Measurements from ENCODE around the gene PLEKHM2. TPM values are rescaled to one million over a fixed set of nuclear protein-coding genes. Genes with fewer than 3 reads are reported as not detected.

PLEKHM2 gene
- total and polyA plus RNA-seq, 4 donors, result 23.9 to 81.7 (median 74.5) TPM

GRCh38 chr1:15654091-15654690, 29.9 kb upstream of the PLEKHM2 start:
- 86 to 91% methylated on average over 6 of the region's 6 CpGs for WGBS, 2 donors
- H3K36me3 ChIP-seq (ENCODE audit: control insufficient read depth in 1 of 2, insufficient read depth in 2 of 2, low read length in 1 of 2), result peaks cover 0 to 2% of the 10 kb centered on the region in 2 donors
- intact Hi-C loops (cut with DNase I), result no loop called here

GRCh38 chr1:15656464-15656863, 27.7 kb upstream of the PLEKHM2 start:
- H3K4me3 ChIP-seq (ENCODE audit: low read length in 2 of 2), result no peak overlapping the region
- H3K27me3 ChIP-seq (ENCODE audit: control insufficient read depth in 1 of 2, insufficient read depth in 2 of 2, low read length in 1 of 2), result no peaks in the 10 kb centered on the region
- peaks cover 0 to 7% of the 10 kb centered on the region in 2 donors for H3K36me3 ChIP-seq (ENCODE audit: control insufficient read depth in 1 of 2, insufficient read depth in 2 of 2, low read length in 1 of 2)
- H3K9me3 ChIP-seq (ENCODE audit: control insufficient read depth, low read length), result no peaks in the 10 kb centered on the region
- 94% methylated on average over 3 of the region's 3 CpGs for WGBS, 2 donors
- no peaks in the 10 kb centered on the region for H3K4me1 ChIP-seq (ENCODE audit: control insufficient read depth in 1 of 2, insufficient read depth in 2 of 2, low read length in 2 of 2)
- ATAC-seq (ENCODE audit: low FRiP score) (no peak), DNase-seq (no peak)
- H3K27ac ChIP-seq (ENCODE audit: low read depth in 1 of 2, low read length in 2 of 2), result no peak overlapping the region
- intact Hi-C loops (cut with DNase I), result no loop called here

More at GRCh38 chr1:15654091-15654690, 29.9 kb upstream of the PLEKHM2 start:
- no peak for ATAC-seq (ENCODE audit: low FRiP score)
- Histone ChIP-seq H3K4me3 (ENCODE audit: low read length in 2 of 2) (no peak overlapping the region), H3K4me1 (ENCODE audit: control insufficient read depth in 1 of 2, insufficient read depth in 2 of 2, low read length in 2 of 2) (no peaks in the 10 kb centered on the region), H3K27me3 (ENCODE audit: control insufficient read depth in 1 of 2, insufficient read depth in 2 of 2, low read length in 1 of 2) (no peaks in the 10 kb centered on the region), H3K9me3 (ENCODE audit: control insufficient read depth, low read length) (no peaks in the 10 kb centered on the region), H3K27ac (ENCODE audit: low read depth in 1 of 2, low read length in 2 of 2) (no peak overlapping the region)
- DNase-seq, result no peak

GRCh38 chr1:15657021-15657420, 27.1 kb upstream of the PLEKHM2 start:
- Histone ChIP-seq H3K36me3 (ENCODE audit: control insufficient read depth in 1 of 2, insufficient read depth in 2 of 2, low read length in 1 of 2) (peaks cover 0 to 6% of the 10 kb centered on the region in 2 donors), H3K27me3 (ENCODE audit: control insufficient read depth in 1 of 2, insufficient read depth in 2 of 2, low read length in 1 of 2) (no peaks in the 10 kb centered on the region), H3K9me3 (ENCODE audit: control insufficient read depth, low read length) (no peaks in the 10 kb centered on the region), H3K4me3 (ENCODE audit: low read length in 2 of 2) (no peak overlapping the region), H3K27ac (ENCODE audit: low read depth in 1 of 2, low read length in 2 of 2) (no peak overlapping the region), H3K4me1 (ENCODE audit: control insufficient read depth in 1 of 2, insufficient read depth in 2 of 2, low read length in 2 of 2) (no peaks in the 10 kb centered on the region)
- DNase-seq (no peak), ATAC-seq (ENCODE audit: low FRiP score) (no peak)
- 77 to 81% methylated on average over 1 of the region's 1 CpG for WGBS, 2 donors
- intact Hi-C loops (cut with DNase I), result no loop called here

- intact Hi-C loops (cut with DNase I), result no loop called here
- ATAC-seq (ENCODE audit: low FRiP score), result no peak
- peaks cover 0 to 6% of the 10 kb centered on the region in 2 donors for H3K36me3 ChIP-seq (ENCODE audit: control insufficient read depth in 1 of 2, insufficient read depth in 2 of 2, low read length in 1 of 2)
- DNase-seq, result no peak
- no peaks in the 10 kb centered on the region for H3K27me3 ChIP-seq (ENCODE audit: control insufficient read depth in 1 of 2, insufficient read depth in 2 of 2, low read length in 1 of 2)
- H3K27ac ChIP-seq (ENCODE audit: low read depth in 1 of 2, low read length in 2 of 2), result no peak overlapping the region
- no peaks in the 10 kb centered on the region for H3K4me1 ChIP-seq (ENCODE audit: control insufficient read depth in 1 of 2, insufficient read depth in 2 of 2, low read length in 2 of 2)
- H3K4me3 ChIP-seq (ENCODE audit: low read length in 2 of 2), result no peak overlapping the region
- no peaks in the 10 kb centered on the region for H3K9me3 ChIP-seq (ENCODE audit: control insufficient read depth, low read length)
- WGBS, 2 donors, result 96 to 100% methylated on average over 3 of the region's 3 CpGs
Observed at GRCh38 chr1:15660151-15660550, 24.0 kb upstream of the PLEKHM2 start.

GRCh38 chr1:15662477-15662876, 21.6 kb upstream of the PLEKHM2 start:
- no peak overlapping the region for H3K4me3 ChIP-seq (ENCODE audit: low read length in 2 of 2)
- no peak overlapping the region for H3K27ac ChIP-seq (ENCODE audit: low read depth in 1 of 2, low read length in 2 of 2)
- WGBS, 2 donors, result 81 to 84% methylated on average over 2 of the region's 2 CpGs
- peaks cover 0 to 6% of the 10 kb centered on the region in 2 donors for H3K36me3 ChIP-seq (ENCODE audit: control insufficient read depth in 1 of 2, insufficient read depth in 2 of 2, low read length in 1 of 2)
- DNase-seq (no peak), ATAC-seq (ENCODE audit: low FRiP score) (no peak)
- no peaks in the 10 kb centered on the region for H3K4me1 ChIP-seq (ENCODE audit: control insufficient read depth in 1 of 2, insufficient read depth in 2 of 2, low read length in 2 of 2)
- no peaks in the 10 kb centered on the region for H3K27me3 ChIP-seq (ENCODE audit: control insufficient read depth in 1 of 2, insufficient read depth in 2 of 2, low read length in 1 of 2)
- intact Hi-C loops (cut with DNase I), result no loop called here
- H3K9me3 ChIP-seq (ENCODE audit: control insufficient read depth, low read length), result no peaks in the 10 kb centered on the region

- Histone ChIP-seq H3K36me3 (ENCODE audit: control insufficient read depth in 1 of 2, insufficient read depth in 2 of 2, low read length in 1 of 2) (peaks cover 0 to 6% of the 10 kb centered on the region in 2 donors), H3K4me1 (ENCODE audit: control insufficient read depth in 1 of 2, insufficient read depth in 2 of 2, low read length in 2 of 2) (no peaks in the 10 kb centered on the region), H3K27me3 (ENCODE audit: control insufficient read depth in 1 of 2, insufficient read depth in 2 of 2, low read length in 1 of 2) (no peaks in the 10 kb centered on the region), H3K27ac (ENCODE audit: low read depth in 1 of 2, low read length in 2 of 2) (no peak overlapping the region), H3K4me3 (ENCODE audit: low read length in 2 of 2) (no peak overlapping the region), H3K9me3 (ENCODE audit: control insufficient read depth, low read length) (no peaks in the 10 kb centered on the region)
- DNase-seq, result no peak
- 93 to 94% methylated on average over 3 of the region's 3 CpGs for WGBS, 2 donors
- ATAC-seq (ENCODE audit: low FRiP score), result no peak
- intact Hi-C loops (cut with DNase I), result no loop called here
Observed at GRCh38 chr1:15663925-15664324, 20.2 kb upstream of the PLEKHM2 start.

GRCh38 chr1:15667362-15667761, 16.8 kb upstream of the PLEKHM2 start:
- H3K27me3 ChIP-seq (ENCODE audit: control insufficient read depth in 1 of 2, insufficient read depth in 2 of 2, low read length in 1 of 2), result no peaks in the 10 kb centered on the region
- ATAC-seq (ENCODE audit: low FRiP score), result no peak
- no peaks in the 10 kb centered on the region for H3K9me3 ChIP-seq (ENCODE audit: control insufficient read depth, low read length)
- no peaks in the 10 kb centered on the region for H3K36me3 ChIP-seq (ENCODE audit: control insufficient read depth in 1 of 2, insufficient read depth in 2 of 2, low read length in 1 of 2)
- DNase-seq, result no peak
- no peak overlapping the region for H3K4me3 ChIP-seq (ENCODE audit: low read length in 2 of 2)
- H3K27ac ChIP-seq (ENCODE audit: low read depth in 1 of 2, low read length in 2 of 2), result no peak overlapping the region
- intact Hi-C loops (cut with DNase I), result no loop called here
- no peaks in the 10 kb centered on the region for H3K4me1 ChIP-seq (ENCODE audit: control insufficient read depth in 1 of 2, insufficient read depth in 2 of 2, low read length in 2 of 2)
- WGBS, 2 donors, result 84 to 86% methylated on average over 7 of the region's 7 CpGs

GRCh38 chr1:15668089-15668754, 15.9 kb upstream of the PLEKHM2 start:
- no peak overlapping the region for H3K4me3 ChIP-seq (ENCODE audit: low read length in 2 of 2)
- ATAC-seq (ENCODE audit: low FRiP score), result no peak
- H3K36me3 ChIP-seq (ENCODE audit: control insufficient read depth in 1 of 2, insufficient read depth in 2 of 2, low read length in 1 of 2), result no peaks in the 10 kb centered on the region
- no peaks in the 10 kb centered on the region for H3K27me3 ChIP-seq (ENCODE audit: control insufficient read depth in 1 of 2, insufficient read depth in 2 of 2, low read length in 1 of 2)
- no peaks in the 10 kb centered on the region for H3K9me3 ChIP-seq (ENCODE audit: control insufficient read depth, low read length)
- WGBS, 2 donors, result 86 to 88% methylated on average over 5 of the region's 5 CpGs
- no peak overlapping the region for H3K27ac ChIP-seq (ENCODE audit: low read depth in 1 of 2, low read length in 2 of 2)
- no peaks in the 10 kb centered on the region for H3K4me1 ChIP-seq (ENCODE audit: control insufficient read depth in 1 of 2, insufficient read depth in 2 of 2, low read length in 2 of 2)
- no peak for DNase-seq
- intact Hi-C loops (cut with DNase I), result no loop called here

GRCh38 chr1:15669074-15669473, 15.0 kb upstream of the PLEKHM2 start:
- intact Hi-C loops (cut with DNase I), result no loop called here
- H3K27me3 ChIP-seq (ENCODE audit: control insufficient read depth in 1 of 2, insufficient read depth in 2 of 2, low read length in 1 of 2), result no peaks in the 10 kb centered on the region
- H3K9me3 ChIP-seq (ENCODE audit: control insufficient read depth, low read length), result no peaks in the 10 kb centered on the region
- no peak for ATAC-seq (ENCODE audit: low FRiP score)
- no peaks in the 10 kb centered on the region for H3K4me1 ChIP-seq (ENCODE audit: control insufficient read depth in 1 of 2, insufficient read depth in 2 of 2, low read length in 2 of 2)
- H3K4me3 ChIP-seq (ENCODE audit: low read length in 2 of 2), result no peak overlapping the region
- 89 to 94% methylated on average over 10 of the region's 10 CpGs for WGBS, 2 donors
- H3K36me3 ChIP-seq (ENCODE audit: control insufficient read depth in 1 of 2, insufficient read depth in 2 of 2, low read length in 1 of 2), result no peaks in the 10 kb centered on the region
- DNase-seq, result no peak
- no peak overlapping the region for H3K27ac ChIP-seq (ENCODE audit: low read depth in 1 of 2, low read length in 2 of 2)

All from aorta (tissue), 5 donors.